T47D (cell line): Measurements from ENCODE around the gene CHST14.

Experiments used
- DNase-seq, 2 experiments: peaks; one replicate each; pipeline versions ENCODE4 v3.0.0 to v3.0.0-alpha.2; 2011 to 2012; ENCODE audit warnings: low read depth in 1 of 2, low spot score in 1 of 2
- JUND ChIP-seq: IDR thresholded peaks from 2 replicates; pipeline ENCODE4 v1.6.1; 2012; ENCODE audit warnings: low read depth
- in situ Hi-C: cut with HindIII; loops from 2 replicates; pipeline ENCODE4 v1.10.0; 2016; ENCODE audit warnings: low sequenced_read_pairs, low pct_unique_long_range_greater_than_20kb

Gene CHST14

DNA sequence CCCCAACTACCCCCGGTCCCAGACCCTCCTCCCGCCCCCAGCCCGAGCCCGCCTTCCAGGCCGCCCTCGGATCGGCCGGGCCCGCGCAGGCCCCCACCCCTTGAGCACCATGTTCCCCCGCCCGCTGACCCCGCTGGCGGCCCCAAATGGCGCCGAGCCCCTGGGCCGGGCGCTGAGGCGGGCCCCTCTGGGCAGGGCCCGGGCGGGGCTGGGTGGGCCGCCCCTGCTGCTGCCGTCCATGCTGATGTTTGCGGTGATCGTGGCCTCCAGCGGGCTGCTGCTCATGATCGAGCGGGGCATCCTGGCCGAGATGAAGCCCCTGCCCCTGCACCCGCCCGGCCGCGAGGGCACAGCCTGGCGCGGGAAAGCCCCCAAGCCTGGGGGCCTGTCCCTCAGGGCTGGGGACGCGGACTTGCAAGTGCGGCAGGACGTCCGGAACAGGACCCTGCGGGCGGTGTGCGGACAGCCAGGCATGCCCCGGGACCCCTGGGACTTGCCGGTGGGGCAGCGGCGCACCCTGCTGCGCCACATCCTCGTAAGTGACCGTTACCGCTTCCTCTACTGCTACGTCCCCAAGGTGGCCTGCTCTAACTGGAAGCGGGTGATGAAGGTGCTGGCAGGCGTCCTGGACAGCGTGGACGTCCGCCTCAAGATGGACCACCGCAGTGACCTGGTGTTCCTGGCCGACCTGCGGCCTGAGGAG lies 472 bp downstream of the CHST14 start:
- TF ChIP-seq JUND, result no peak
- in situ Hi-C loops, result no loop called here
- no peak for DNase-seq

- in situ Hi-C loops, result no loop called here
- TF ChIP-seq JUND, result no peak
- peak; percentile 72 to 90 for DNase-seq
These were observed 995 bp downstream of the CHST14 start for GRCh38 chr15:40471808-40472150.

DNA sequence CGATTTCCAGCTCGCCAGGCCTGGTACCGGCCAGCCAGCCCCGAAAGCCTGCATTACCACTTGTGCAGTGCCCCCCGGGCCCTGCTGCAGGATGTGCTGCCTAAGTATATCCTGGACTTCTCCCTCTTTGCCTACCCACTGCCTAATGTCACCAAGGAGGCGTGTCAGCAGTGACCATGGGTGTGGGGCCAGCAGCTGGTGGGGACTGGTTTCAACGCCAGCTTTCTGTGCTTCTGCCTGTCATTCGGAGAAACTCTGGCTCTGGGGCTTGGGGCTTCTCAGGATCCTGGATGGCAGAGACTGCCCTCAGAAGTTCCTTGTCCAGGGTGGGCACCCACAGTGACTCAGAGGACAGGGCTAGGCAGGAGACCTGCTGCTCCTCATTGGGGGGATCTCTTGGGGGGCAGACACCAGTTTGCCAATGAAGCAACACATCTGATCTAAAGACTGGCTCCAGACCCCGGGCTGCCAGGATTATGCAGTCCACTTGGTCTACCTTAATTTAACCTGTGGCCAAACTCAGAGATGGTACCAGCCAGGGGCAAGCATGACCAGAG lies 1.5 kb downstream of the CHST14 start:
- in situ Hi-C loops, result no loop called here
- TF ChIP-seq JUND, result no peak
- no peak for DNase-seq

- in situ Hi-C loops, result no loop called here
These were observed 3.8 kb downstream of the CHST14 start for GRCh38 chr15:40474581-40474980.

GRCh38 chr15:40477642-40478327 lies 7.0 kb downstream of the CHST14 start:
- in situ Hi-C loops, result no loop called here
- peak in 1 of 2 experiments; percentile 58 for DNase-seq
- no peak for TF ChIP-seq JUND

More at GRCh38 chr15:40474581-40474980, 3.8 kb downstream of the CHST14 start:
- no peak for TF ChIP-seq JUND
- DNase-seq, result no peak

GRCh38 chr15:40479024-40479423 lies 8.2 kb downstream of the CHST14 start:
- no peak for DNase-seq
- in situ Hi-C loops, result no loop called here
- TF ChIP-seq JUND, result no peak

DNA sequence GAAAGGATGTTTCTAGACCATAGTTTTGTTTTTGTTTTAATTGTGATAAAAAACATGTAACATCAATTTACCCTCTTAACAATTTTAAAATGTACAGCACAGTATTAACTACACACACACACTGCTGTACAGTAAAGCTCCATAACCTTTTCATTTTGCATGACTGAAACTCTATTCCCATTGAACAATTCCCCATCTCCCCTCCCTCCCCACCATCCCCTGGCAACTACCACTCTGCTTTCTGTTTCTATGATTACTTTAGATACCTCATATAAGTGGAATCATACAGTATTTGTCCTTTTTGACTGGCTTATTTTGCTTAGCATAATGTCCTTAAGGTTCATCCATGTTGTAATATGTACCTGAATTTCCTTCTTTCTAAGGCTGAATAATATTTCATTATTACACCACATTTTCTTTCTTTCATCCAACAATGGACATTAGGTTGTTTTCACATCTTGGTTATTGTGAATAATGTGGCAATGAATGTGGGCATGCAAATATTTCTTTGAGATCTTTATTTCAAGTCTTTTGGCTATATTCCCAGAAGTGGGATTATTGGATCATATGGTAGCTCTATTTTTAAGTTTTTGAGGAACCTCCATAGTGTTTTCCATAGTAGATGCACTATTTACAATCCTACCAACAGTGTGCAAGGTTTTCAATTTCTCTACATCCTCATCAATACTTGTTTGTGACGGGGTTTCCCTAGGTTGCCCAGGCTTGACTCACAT lies 10.7 kb downstream of the CHST14 start:
- no peak for DNase-seq
- in situ Hi-C loops, result no loop called here
- TF ChIP-seq JUND, result no peak

DNA sequence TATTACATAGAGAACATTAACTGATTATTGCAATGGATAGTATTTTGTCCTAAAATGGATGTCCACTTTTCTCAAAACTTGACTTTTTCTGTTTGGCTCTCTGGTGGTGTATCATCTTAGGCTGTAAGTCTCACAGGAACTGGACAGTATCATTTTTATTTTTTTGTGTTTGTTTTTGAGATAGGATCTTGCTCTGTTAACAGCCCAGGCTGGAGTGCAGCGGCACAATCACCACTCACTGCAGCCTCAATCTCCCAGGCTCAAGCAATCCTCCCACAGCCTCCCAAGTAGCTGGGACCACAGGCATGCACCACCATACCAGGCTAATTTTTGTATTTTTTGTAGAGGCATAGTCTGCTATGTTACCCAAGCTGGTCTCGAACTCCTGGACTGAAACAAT lies 13.1 kb downstream of the CHST14 start:
- TF ChIP-seq JUND, result no peak
- no peak for DNase-seq
- in situ Hi-C loops, result no loop called here

DNA sequence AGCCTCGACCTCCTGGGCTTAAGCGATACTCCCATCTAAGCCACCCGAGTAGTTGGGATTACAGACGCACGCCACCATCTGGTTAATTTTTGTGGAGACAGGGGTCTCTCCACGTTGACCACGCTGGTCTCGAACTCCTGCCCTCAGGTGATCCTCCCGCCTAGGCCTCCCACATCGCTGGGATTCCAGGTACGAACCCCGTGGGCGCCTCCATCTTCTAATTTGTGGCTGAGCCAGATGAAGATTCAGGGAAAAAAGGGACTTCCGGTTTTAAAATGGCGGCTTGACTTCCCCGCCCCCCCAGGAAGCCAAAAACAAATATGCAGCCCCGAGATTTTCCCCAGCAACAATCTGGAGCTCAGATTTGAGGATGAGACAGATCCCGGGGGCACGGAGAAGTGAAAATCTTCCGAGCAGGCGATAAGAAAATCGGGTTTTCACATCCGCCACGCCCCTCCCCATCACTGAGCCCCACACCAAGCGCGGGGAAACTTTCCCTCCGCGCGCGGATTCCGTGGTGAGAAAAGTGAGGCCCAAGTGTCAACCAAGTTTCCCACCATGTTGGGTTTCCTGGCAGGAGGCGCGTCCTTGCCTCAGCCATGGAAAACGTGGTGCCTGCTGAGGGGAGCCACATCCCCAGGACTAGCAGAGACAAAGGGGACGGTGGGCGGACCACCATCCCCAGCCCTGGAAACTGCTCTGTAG lies 15.4 kb downstream of the CHST14 start:
- in situ Hi-C loops, result no loop called here
- no peak for TF ChIP-seq JUND
- no peak for DNase-seq

GRCh38 chr15:40487816-40488682 lies 17.3 kb downstream of the CHST14 start:
- DNase-seq, result no peak
- in situ Hi-C loops, result no loop called here
- no peak for TF ChIP-seq JUND

GRCh38 chr15:40489274-40490175 lies 18.7 kb downstream of the CHST14 start:
- DNase-seq, result no peak
- in situ Hi-C loops, result no loop called here
- no peak for TF ChIP-seq JUND
